NCI-H2227 treated with DMSO at 0.1 percent for 48 hours (cell line): Measurements from ENCODE around the gene CASP4.
"Not testable (repeated sequence)": the region's sequence is repeated elsewhere in the genome, so short reads cannot be mapped to it uniquely, and the experiment has no call there.

Experiments used
- DNase-seq: peaks from one replicate; lab custom pipeline; 2025; lab: John Stamatoyannopoulos, UW

The CASP4 gene

DNA sequence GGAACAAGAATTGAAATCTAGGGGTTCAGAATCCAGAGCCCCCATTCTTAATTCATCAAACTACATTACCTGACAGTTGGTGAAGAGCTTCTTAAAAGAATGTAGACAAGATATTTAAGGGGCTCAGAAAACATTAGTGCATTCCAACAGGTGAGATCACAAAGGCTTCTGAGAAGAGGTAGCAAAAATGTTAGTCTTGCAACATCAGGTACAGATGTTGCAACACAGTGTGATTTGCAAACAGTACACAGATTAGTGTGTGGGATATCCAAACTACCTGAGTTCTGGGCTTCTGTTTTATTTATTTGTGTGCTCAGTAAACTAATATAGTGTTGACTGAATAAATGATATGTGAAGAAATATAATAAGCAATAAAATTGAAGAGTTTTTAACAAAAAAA lies 11.8 kb downstream of the CASP4 start:
- DNase-seq, result no peak

DNA sequence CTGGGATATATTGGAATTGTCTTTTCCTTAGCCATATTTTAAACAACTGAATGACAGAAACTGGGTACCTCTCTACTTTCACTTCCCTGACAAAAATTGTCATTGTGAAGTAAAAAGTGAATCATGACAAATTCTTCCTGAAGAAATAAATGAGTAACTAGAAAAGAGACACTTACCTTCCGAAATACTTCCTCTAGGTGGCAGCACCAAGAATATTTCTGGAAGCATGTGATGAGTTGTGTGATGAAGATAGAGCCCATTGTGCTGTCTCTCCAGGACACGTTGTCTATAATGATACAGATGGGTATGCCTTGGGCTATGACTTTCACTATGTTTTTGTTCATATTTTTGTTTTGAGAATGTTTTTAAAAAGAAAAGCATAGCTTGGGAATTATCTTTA lies 21.5 kb downstream of the CASP4 start:
- no peak for DNase-seq

- DNase-seq, result no peak
These were observed 24.3 kb downstream of the CASP4 start for GRCh38 chr11:104944076-104944475.

GRCh38 chr11:104943561-104943960 lies 24.8 kb downstream of the CASP4 start:
- DNase-seq, result no peak

DNA sequence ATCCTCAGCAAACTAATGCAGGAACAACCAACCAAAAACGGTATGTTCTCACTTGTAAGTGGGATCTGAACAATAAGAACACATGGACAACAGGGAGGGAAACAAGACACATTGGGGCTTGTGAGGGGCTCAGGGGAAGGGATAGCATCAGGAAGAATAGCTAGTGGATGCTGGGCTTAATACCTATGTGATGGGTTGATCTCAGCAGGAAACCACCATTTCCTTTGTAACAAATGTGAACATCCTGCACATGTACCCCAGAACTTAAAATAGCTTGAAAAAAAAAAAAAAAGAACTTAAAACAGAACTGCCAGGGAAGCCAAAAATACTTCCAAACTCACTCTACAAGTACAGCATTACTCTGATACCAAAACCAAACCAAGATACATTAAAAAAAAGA lies 33.8 kb downstream of the CASP4 start:
- no peak for DNase-seq

- not testable (repeated sequence) for DNase-seq
These were observed 34.3 kb downstream of the CASP4 start for GRCh38 chr11:104934073-104934472.

DNA sequence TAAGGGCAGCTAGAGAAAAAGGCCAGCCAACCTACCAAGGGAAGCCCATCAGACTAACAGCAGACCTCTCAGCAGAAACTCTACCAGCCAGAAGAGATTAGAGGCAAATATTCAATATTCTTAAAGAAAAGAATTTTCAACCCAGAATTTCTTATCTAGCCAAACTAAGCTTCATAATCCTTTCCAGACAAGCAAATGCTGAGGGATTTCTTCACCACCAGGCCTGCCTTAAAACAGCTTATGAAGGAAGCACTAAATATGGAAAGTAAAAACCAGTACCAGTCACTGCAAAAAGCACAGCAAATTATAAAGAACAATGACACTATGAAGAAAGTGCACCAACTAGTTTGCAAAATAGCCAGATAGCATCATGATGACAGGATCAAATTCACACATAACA lies 39.6 kb downstream of the CASP4 start:
- DNase-seq, result no peak

GRCh38 chr11:104926771-104927611 lies 41.4 kb downstream of the CASP4 start:
- DNase-seq, result no peak

GRCh38 chr11:104925850-104926249 lies 42.5 kb downstream of the CASP4 start:
- DNase-seq, result no peak

DNA sequence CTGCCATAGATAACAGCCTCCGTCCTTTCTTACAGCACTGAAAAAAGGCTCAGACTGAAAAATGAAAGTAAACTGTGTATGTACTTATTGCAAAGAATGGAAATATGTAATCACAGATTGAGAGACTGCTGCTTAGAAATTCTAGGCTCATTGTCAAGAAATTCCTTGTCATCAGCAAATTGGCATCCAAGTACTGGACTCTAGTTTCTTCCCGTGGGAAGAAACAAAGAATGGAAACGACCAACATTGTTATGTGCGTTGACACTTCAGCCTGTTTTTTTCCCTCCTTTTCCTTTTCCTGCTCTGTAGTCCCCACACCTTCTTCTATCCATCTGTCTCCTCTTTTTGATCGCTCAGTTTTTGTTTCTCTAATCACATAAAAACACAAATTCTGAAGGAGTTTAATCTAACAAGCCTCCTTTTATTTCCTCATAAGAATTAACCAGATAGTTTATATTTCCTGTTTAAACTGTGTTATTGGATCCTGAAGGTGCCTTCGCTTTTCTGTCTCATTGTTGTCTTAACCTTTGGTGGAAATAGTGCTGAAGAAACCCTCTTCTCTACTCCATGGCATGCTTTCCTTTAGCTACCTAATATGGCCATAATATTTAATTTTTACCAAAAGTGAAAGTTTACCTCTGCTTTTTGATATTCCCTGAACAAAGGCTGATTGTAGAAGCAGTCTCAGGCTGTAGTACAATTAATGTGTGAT lies 50.1 kb downstream of the CASP4 start:
- DNase-seq, result peak; percentile 32

- no peak for DNase-seq
These were observed 50.9 kb downstream of the CASP4 start for GRCh38 chr11:104917271-104918112.

DNA sequence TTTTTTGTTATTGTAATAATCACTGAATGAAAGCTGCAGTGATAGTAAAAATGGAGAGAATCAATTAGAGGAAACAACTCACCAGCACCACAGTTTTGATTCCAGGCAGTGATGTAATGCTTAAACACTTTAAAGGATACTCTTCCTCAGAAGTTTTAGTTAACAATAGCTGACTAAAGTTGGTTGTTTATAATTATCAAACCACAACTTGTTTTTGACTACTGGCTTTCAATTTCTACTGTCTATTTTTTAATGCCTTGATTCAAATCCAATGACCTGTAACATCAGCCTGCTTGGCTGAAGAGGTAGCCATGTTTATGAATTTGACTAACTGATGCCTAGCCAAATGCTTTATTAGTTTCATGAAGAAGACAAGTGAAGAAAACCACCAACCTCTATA lies 51.9 kb downstream of the CASP4 start:
- DNase-seq, result no peak

DNA sequence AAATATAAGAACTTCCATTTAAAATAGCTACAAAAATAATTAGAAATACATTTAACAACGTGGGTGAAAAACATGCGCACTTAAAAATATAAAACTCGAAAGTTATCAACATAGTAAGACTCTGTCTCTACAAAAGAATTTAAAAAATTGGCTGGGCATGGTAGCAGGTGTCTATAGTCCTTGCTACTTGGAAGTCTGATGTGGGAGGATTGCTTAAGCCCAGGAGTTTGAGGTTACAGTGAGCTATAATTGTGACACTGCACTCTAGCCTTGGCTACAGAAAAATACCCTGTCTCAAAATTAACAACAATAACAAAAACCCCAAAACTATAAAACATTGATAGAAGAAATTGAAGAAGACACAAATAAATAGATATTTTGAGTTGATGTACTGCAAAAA lies 56.3 kb downstream of the CASP4 start:
- no peak for DNase-seq

- no peak for DNase-seq
These were observed 60.2 kb downstream of the CASP4 start for GRCh38 chr11:104908186-104908531.

DNA sequence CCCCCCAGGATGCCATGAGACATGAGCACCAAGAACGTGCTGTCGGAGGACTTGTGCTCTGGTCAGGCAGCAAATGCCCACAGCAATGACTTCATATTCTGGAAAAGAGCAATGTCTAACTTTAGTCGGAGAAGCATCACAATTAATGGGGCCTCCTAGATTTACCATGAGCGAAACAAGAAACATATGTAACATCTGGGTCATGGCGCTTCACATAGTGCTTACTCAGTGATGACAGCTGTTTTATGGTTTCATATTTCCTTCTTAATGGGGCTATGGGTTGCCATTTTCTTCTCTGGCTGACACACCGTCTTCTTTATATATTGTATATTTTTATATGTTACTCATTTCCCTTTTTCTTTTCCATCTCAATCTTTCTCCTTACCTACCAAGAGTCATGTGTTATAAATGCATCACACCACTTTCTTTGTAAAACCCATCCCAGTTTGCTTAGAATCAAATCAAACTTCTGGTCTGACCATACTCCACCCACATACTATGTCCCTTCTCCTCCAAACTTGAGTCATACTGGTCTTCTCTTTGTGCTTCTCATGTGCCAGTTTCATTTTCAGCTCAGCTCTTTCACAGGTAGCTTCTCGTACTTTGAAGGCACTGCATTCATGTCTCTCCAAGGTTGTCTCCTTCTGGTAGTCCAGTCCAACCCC lies 60.7 kb downstream of the CASP4 start:
- DNase-seq, result no peak

- DNase-seq, result no peak
These were observed 63.1 kb downstream of the CASP4 start for GRCh38 chr11:104905271-104905670.

- no peak for DNase-seq
These were observed 69.1 kb downstream of the CASP4 start for GRCh38 chr11:104899226-104899625.

DNA sequence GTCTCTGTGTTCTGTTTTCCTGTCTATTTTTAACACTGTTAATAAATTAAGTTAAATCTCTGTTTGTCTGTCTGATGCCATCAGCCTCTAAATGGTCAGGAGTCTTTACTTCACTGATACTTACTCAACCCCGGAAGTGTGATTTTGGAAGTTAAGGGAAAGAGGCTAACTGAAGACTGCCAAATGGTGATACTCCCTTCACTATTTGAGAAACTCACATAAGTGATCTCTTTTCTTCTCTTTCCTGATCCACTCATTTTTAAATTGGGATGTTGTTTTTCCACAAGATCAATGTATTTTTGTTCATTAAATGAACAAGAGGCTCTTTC lies 69.7 kb downstream of the CASP4 start:
- DNase-seq, result no peak

DNA sequence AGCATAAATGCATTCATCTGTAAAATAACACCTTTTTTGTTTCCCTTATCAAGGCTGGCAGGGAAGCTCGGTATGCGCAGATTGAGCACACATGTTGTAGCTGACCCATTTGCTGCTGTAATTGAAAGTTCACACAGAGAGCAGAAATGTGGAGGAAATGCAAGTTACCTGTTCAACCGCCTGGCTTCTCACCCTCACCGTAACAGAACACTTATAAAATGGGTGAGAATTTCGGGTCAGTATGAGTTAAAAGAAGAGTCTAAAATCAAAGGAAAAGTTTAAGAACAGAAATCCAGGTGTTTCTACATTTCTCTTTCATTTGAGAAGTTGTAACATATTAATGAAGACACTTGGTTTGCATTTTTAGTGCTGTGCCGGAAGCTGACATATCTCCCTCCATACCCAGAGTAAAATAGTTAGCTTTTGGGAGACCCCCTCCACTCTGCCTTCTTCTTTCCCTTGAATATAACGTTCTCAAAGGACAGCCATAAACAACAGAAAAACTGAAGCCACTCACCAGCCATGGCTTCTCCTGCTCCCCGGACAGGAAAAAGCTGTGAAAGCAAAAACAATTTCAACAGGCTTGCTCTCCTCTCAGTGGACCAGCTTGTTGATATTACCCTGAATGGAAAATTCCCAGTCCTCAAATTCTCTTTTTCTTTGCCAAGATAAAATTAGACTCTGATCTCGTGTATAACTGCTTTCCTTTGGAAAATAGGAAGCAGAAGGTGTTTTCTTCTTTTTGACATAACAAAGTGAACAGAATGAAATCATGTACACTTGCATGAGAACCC lies 70.3 kb downstream of the CASP4 start, which contains the start of gene CASP12:
TSS of gene CASP12 (minus strand) at position 570 of the 794 bp plus-strand sequence.
- DNase-seq, result no peak

- DNase-seq, result no peak
These were observed 72.7 kb downstream of the CASP4 start for GRCh38 chr11:104895634-104896033.

DNA sequence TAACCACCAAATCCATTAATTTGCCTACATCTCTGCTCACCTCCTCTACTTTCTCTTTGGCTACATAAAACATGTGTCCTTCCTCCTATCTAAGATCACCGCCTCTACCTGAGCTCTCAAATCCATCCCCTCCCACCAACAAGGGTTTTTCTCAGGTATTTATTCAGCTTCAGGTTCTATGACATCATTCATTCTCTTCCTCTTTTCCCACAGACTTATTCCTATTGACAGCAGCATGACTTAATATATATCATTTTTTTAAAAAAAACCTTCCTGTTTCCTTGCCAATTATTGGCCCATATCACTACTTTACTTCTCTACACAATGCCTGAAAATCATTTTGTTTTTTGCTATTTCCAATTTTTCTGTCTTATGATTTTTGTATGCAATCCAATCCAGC lies 74.5 kb downstream of the CASP4 start:
- DNase-seq, result no peak
